ENCODE measurements around the gene PPM1H.

The PPM1H gene

GRCh38 chr12:62832558-62832957 lies 102.4 kb downstream of the PPM1H start:
- POLR2A ChIA-PET: no interaction called here
- H3K9me3 ChIP-seq (ENCODE audit: control insufficient read depth, insufficient read depth, low read depth, low read length): no peaks in the 10 kb centered on the region
- no peak overlapping the region for H3K27ac ChIP-seq (ENCODE audit: extremely low read depth, low read depth, low read length)
- no peak overlapping the region for H3K4me3 ChIP-seq (ENCODE audit: low read depth, low read length)
- TF ChIP-seq YY2 (tag by site-specific recombination; IDR thresholded peaks at IDR 0.05): no peak
- TF ChIP-seq SCRT1 (tag by site-specific recombination; IDR thresholded peaks at IDR 0.05; ENCODE audit: borderline replicate concordance): no peak
- TF ChIP-seq MZF1 (tag by site-specific recombination; IDR thresholded peaks at IDR 0.05; ENCODE audit: borderline replicate concordance): no peak
- TF ChIP-seq ZNF112 (tag by site-specific recombination; IDR thresholded peaks at IDR 0.05): no peak
- TF ChIP-seq ZNF341 (tag by site-specific recombination; IDR thresholded peaks at IDR 0.05; ENCODE audit: low read depth): no peak
- no peak for TF ChIP-seq ZNF10 (tag by site-specific recombination; IDR thresholded peaks at IDR 0.05)
- CTCF ChIA-PET: no interaction called here
- no peaks in the 10 kb centered on the region for H3K4me1 ChIP-seq (ENCODE audit: control insufficient read depth, insufficient read depth, low read length)
- peaks cover 0 to 16% of the 10 kb centered on the region in 2 experiments; a peak in 1 of 3 replicates for H3K36me3 ChIP-seq (ENCODE audit: control insufficient read depth in 2 of 2, insufficient read depth in 1 of 2, low read length in 2 of 2)

GRCh38 chr12:62832027-62832426 lies 102.9 kb downstream of the PPM1H start:
- H3K36me3 ChIP-seq (ENCODE audit: control insufficient read depth in 2 of 2, insufficient read depth in 1 of 2, low read length in 2 of 2): peaks cover 0 to 19% of the 10 kb centered on the region in 2 experiments; a peak in 1 of 3 replicates
- no peaks in the 10 kb centered on the region for H3K9me3 ChIP-seq (ENCODE audit: control insufficient read depth, insufficient read depth, low read depth, low read length)
- no peaks in the 10 kb centered on the region for H3K4me1 ChIP-seq (ENCODE audit: control insufficient read depth, insufficient read depth, low read length)
- CTCF ChIA-PET: no interaction called here
- H3K4me3 ChIP-seq (ENCODE audit: low read depth, low read length): no peak overlapping the region
- POLR2A ChIA-PET: no interaction called here
- no peak for TF ChIP-seq GFI1B (tag by site-specific recombination; IDR thresholded peaks at IDR 0.05)
- TF ChIP-seq PRDM4 (tag by site-specific recombination; IDR thresholded peaks at IDR 0.05): no peak
- TF ChIP-seq ZNF518A (tag by site-specific recombination; conservative IDR thresholded peaks at IDR 0.05; ENCODE audit: low read depth): no peak
- H3K27ac ChIP-seq (ENCODE audit: extremely low read depth, low read depth, low read length): no peak overlapping the region

GRCh38 chr12:62827855-62828254 lies 107.1 kb downstream of the PPM1H start:
- POLR2A ChIA-PET: no interaction called here
- H3K36me3 ChIP-seq (ENCODE audit: control insufficient read depth in 2 of 2, insufficient read depth in 1 of 2, low read length in 2 of 2): peaks cover 0 to 19% of the 10 kb centered on the region in 2 experiments; a peak in 1 of 3 replicates
- H3K4me1 ChIP-seq (ENCODE audit: control insufficient read depth, insufficient read depth, low read length): no peaks in the 10 kb centered on the region
- no peak overlapping the region for H3K27ac ChIP-seq (ENCODE audit: extremely low read depth, low read depth, low read length)
- H3K9me3 ChIP-seq (ENCODE audit: control insufficient read depth, insufficient read depth, low read depth, low read length): no peaks in the 10 kb centered on the region
- H3K4me3 ChIP-seq (ENCODE audit: low read depth, low read length): no peak overlapping the region
- CTCF ChIA-PET: interaction anchor here (0.8 kb wide), 1 partner anchor 266 kb away, joined by 3 read pairs; no protein-coding TSS in a partner anchor
- TF ChIP-seq ZNF645 (tag by site-specific recombination; IDR thresholded peaks at IDR 0.05) (no peak), ZNF391 (tag by site-specific recombination; IDR thresholded peaks at IDR 0.05; ENCODE audit: borderline replicate concordance, low read depth) (no peak), ZBTB26 (tag by site-specific recombination; optimal IDR thresholded peaks at IDR 0.05) (no peak), SP2 (tag by site-specific recombination; IDR thresholded peaks at IDR 0.05) (no peak), ZFP69B (tag by site-specific recombination; IDR thresholded peaks at IDR 0.05) (no peak), ATF2 (tag by site-specific recombination; IDR thresholded peaks at IDR 0.05; ENCODE audit: low read depth) (no peak), ZNF280D (tag by site-specific recombination; IDR thresholded peaks at IDR 0.05) (no peak)
